ENCODE results near the gene CACNA1B.

DNA sequence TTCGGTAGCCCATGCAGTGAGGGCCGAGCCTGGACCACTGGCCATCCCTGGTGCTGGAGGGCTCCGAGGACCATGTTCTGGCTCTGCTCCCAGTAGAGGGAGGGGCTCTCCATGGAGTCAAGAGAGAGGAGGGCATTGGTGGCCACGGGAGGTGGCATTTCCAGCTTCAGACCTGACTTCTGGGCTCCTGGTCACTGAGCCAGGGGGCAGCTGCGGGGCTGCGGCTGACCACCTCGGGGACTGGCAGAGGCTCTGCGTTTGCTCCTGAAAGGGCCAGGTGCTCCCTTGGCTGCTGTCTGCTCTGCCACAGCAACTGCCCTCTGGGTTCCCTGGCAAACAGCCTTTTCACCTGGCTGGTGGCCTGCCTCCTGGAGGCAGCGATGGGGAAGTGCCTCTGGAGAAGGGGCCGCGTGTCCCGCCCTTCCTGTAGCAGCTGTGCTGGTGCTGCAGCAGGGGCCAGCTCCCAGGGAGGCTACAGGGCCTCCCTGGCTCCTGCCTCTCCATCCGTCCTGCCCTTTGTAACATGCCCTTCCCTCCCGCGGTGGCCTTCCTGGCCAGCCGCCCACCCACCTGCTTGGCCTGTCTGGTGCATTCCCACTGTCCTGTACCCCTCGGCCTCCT, 144.6 kb downstream of the CACNA1B start:
- TF ChIP-seq CENPX (CRISPR knock-in tag; IDR thresholded peaks at IDR 0.05) (no peak), TCF12 (IDR thresholded peaks at IDR 0.05) (no peak), TCF12 (CRISPR knock-in tag; IDR thresholded peaks at IDR 0.05) (no peak), ATF3 (CRISPR knock-in tag; IDR thresholded peaks at IDR 0.05) (no peak), ZNF432 (CRISPR knock-in tag; IDR thresholded peaks at IDR 0.05; ENCODE audit: borderline replicate concordance) (no peak), MYC (CRISPR knock-in tag; IDR thresholded peaks at IDR 0.05; ENCODE audit: borderline replicate concordance) (no peak; the same call in 1 of the 2 replicates), POLR2AphosphoS5 (IDR thresholded peaks at IDR 0.05; ENCODE audit: low read depth, low read length) (no peak), ZNF142 (CRISPR knock-in tag; IDR thresholded peaks at IDR 0.05) (no peak), ZNF431 (CRISPR knock-in tag; IDR thresholded peaks at IDR 0.05; ENCODE audit: borderline replicate concordance, low read depth) (no peak)
- TF ChIP-seq, protein P1, sequence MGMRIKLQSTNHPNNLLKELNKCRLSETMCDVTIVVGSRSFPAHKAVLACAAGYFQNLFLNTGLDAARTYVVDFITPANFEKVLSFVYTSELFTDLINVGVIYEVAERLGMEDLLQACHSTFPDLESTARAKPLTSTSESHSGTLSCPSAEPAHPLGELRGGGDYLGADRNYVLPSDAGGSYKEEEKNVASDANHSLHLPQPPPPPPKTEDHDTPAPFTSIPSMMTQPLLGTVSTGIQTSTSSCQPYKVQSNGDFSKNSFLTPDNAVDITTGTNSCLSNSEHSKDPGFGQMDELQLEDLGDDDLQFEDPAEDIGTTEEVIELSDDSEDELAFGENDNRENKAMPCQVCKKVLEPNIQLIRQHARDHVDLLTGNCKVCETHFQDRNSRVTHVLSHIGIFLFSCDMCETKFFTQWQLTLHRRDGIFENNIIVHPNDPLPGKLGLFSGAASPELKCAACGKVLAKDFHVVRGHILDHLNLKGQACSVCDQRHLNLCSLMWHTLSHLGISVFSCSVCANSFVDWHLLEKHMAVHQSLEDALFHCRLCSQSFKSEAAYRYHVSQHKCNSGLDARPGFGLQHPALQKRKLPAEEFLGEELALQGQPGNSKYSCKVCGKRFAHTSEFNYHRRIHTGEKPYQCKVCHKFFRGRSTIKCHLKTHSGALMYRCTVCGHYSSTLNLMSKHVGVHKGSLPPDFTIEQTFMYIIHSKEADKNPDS (CRISPR knock-in tag; IDR thresholded peaks at IDR 0.05), result no peak
- TF ChIP-seq, protein P2, sequence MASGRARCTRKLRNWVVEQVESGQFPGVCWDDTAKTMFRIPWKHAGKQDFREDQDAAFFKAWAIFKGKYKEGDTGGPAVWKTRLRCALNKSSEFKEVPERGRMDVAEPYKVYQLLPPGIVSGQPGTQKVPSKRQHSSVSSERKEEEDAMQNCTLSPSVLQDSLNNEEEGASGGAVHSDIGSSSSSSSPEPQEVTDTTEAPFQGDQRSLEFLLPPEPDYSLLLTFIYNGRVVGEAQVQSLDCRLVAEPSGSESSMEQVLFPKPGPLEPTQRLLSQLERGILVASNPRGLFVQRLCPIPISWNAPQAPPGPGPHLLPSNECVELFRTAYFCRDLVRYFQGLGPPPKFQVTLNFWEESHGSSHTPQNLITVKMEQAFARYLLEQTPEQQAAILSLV (CRISPR knock-in tag; IDR thresholded peaks at IDR 0.05; ENCODE audit: borderline replicate concordance), result no peak
- TF ChIP-seq, protein P3, sequence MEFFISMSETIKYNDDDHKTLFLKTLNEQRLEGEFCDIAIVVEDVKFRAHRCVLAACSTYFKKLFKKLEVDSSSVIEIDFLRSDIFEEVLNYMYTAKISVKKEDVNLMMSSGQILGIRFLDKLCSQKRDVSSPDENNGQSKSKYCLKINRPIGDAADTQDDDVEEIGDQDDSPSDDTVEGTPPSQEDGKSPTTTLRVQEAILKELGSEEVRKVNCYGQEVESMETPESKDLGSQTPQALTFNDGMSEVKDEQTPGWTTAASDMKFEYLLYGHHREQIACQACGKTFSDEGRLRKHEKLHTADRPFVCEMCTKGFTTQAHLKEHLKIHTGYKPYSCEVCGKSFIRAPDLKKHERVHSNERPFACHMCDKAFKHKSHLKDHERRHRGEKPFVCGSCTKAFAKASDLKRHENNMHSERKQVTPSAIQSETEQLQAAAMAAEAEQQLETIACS (CRISPR knock-in tag; IDR thresholded peaks at IDR 0.05), result no peak

Data from HepG2 (cell line).